Heart left ventricle (tissue), 13 donors: ENCODE results near the gene LCMT1.

ENCODE experiments used
- POLR2A ChIP-seq, 2 donors: fragments of 450-650 bp; IDR thresholded peaks; one replicate each; pipeline ENCODE4 v1.6.1; 2017; ENCODE audit warnings: antibody characterized with exemption in 2 of 2, mild to moderate bottlenecking in 2 of 2, moderate library complexity in 2 of 2
- TF ChIP-seq, protein P1 (sequence below), 12 donors: fragments of 200-600 bp; sonication (generic) in 4 of 12; IDR thresholded peaks; one replicate each; pipeline versions ENCODE4 v1.5.0 to v1.8.0; 2018 to 2022; ENCODE audit warnings: antibody characterized with exemption in 12 of 12, mild to moderate bottlenecking in 5 of 12
- donor health status: ischemic (EF 13 %, LVEDD 7.1; RV severe dilation, severe dysfunction).
- donor health status: DM: no; HTN: yes; CAD: no.
- donor health status: DM: no; HTN: no; CAD: no.
- donor health status: ischemic (EF 25% LVEDD 6.9; RV normal size, moderate dysfunction).
- donor health status: ischemic (EF 25% LVEDD 5.7; RV mildly dilated, moderate dysfunction).
- donor health status: ischemic (EF 35%, LVEDD 5.7; RV mildly dilated, moderate dysfunction).
- donor health status: nonischemic (EF 11% LVEDD 7.7; RV severe dilation, severe dysfunction).
- donor health status: DM: yes; HTN: yes; CAD: no.
- donor health status: PGD.
- donor health status: ischemic (EF 29% LVEDD 5.4; RV normal size, mild dysfunction).
- donor health status: nonischemic (EF 23%, LVEDD 6.1; RV moderate dilation, normal function).

DNA sequence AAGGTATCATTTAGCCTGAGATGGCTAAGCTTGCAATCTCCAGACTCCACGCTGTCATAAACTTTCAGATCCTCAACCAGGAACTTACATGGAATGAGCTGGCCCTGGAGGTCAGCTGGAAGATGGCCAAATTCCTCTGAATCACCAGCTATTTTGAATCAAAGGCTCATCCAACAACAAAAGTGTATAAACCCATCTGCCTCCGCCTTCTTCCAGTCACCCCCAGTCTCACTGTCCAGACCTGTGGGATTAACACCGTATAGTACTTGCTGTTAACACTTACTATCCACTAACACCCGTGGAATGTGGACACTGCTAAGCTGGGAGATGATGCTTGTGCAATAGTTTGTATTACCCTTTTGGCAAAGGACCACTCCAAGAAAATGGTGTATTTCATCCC lies 1.9 kb upstream of the LCMT1 start:
- TF ChIP-seq, protein P1, sequence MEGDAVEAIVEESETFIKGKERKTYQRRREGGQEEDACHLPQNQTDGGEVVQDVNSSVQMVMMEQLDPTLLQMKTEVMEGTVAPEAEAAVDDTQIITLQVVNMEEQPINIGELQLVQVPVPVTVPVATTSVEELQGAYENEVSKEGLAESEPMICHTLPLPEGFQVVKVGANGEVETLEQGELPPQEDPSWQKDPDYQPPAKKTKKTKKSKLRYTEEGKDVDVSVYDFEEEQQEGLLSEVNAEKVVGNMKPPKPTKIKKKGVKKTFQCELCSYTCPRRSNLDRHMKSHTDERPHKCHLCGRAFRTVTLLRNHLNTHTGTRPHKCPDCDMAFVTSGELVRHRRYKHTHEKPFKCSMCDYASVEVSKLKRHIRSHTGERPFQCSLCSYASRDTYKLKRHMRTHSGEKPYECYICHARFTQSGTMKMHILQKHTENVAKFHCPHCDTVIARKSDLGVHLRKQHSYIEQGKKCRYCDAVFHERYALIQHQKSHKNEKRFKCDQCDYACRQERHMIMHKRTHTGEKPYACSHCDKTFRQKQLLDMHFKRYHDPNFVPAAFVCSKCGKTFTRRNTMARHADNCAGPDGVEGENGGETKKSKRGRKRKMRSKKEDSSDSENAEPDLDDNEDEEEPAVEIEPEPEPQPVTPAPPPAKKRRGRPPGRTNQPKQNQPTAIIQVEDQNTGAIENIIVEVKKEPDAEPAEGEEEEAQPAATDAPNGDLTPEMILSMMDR (IDR thresholded peaks at IDR 0.05) = no peak
- no peak for TF ChIP-seq POLR2A (IDR thresholded peaks at IDR 0.05)
